Measurements from ENCODE around the gene SERPINE1. TPM values are rescaled to one million over a fixed set of nuclear protein-coding genes. Genes with fewer than 3 reads are reported as not detected.

The SERPINE1 gene
- total RNA-seq, 1 experiment from 2014 or later = 12.8 TPM

GRCh38 chr7:101154693-101155102 lies 27.8 kb downstream of the SERPINE1 start:
- intact Hi-C loops (cut with micrococcal nuclease) = no loop called here
- H3K4me3 ChIP-seq (replicated peaks in 1 of 2; ENCODE audit: low read depth in 1 of 2, low read length in 2 of 2) = peak overlapping the region; percentile 74 to 85
- H3K4me1 ChIP-seq (ENCODE audit: control insufficient read depth in 1 of 2, insufficient read depth in 2 of 2, low read length in 2 of 2) = peaks cover 32 to 49% of the 10 kb centered on the region in 2 experiments
- RAD21 ChIA-PET (ENCODE audit: low non-redundant PET in 1 of 2, low total read pairs in 2 of 2, uncharacterized antibody in 2 of 2, unreplicated experiment in 2 of 2) = no interaction called here
- H3K9me2 ChIP-seq (ENCODE audit: insufficient read depth) = no peaks in the 10 kb centered on the region
- no TSS peak for BruUV-seq (replicated peaks)
- ATAC-seq = peak; percentile 13
- TF ChIP-seq POLR2AphosphoS5 (IDR thresholded peaks at IDR 0.05; ENCODE audit: low read depth, low read length) = 0 out of 2 replicates have a peak, but pooled peaks have one; percentile 5
- TF ChIP-seq FOSL1 (IDR thresholded peaks at IDR 0.05; ENCODE audit: low read depth) = no peak
- peak; percentile 50 for TF ChIP-seq ZFX (IDR thresholded peaks at IDR 0.05)
- CTCF ChIA-PET = interaction anchor here (1.0 to 4.4 kb wide), 4 partner anchors 11 to 38 kb away, joined by 4 to 44 read pairs (median 22); no protein-coding TSS in a partner anchor
- POLR2A ChIA-PET = interaction anchor here (0.6 to 3.1 kb wide), 4 partner anchors 8 to 976 kb away, joined by 4 to 11 read pairs (median 7); partner anchors contain the start of gene VGF
- no peaks in the 10 kb centered on the region for H3K27me3 ChIP-seq (ENCODE audit: insufficient read depth, low read length)
- H3K4me2 ChIP-seq (ENCODE audit: low read length) = peak overlapping the region; percentile 98
- peaks cover 39% of the 10 kb centered on the region for H3K79me2 ChIP-seq (ENCODE audit: insufficient read depth, low read length)
- H3K36me3 ChIP-seq (ENCODE audit: control insufficient read depth in 1 of 2, insufficient read depth in 2 of 2, low read length in 2 of 2) = peaks cover 6 to 32% of the 10 kb centered on the region in 2 experiments; a peak in 3 of 4 replicates
- no peak overlapping the region for H2AFZ ChIP-seq (ENCODE audit: low read depth, low read length, poor library complexity, severe bottlenecking)
- H3K9me3 ChIP-seq (ENCODE audit: control insufficient read depth in 1 of 2, insufficient read depth in 1 of 2, low read depth in 1 of 2, low read length in 2 of 2) = no peaks in the 10 kb centered on the region
- peak overlapping the region; percentile 94 for H3K9ac ChIP-seq (ENCODE audit: low read length)
- H3K27ac ChIP-seq (ENCODE audit: low read depth, low read length) = peak overlapping the region; percentile 78
- no peak for DNase-seq (ENCODE audit: low read depth, low spot score)
- no peaks in the 10 kb centered on the region for H4K20me1 ChIP-seq (ENCODE audit: insufficient read depth)

DNA sequence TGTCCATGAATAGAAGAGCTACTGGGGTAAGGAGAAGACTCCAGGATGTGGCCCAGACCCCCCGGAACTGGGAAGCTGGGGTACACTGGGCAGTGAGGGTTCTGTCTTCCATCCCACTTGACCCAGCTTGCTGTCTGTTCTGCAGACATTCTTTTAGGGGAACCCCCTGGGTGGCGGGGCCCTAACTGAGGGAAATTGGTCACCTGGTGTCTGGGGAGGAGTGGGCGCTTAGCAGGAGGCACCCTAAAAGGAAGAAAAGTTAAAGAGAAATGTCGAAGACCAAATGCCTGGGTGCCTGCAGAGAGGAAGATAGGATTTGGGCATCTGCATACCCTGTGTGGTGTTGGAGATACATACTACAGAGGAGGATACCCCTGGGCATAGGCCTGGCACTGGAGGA lies 28.4 kb downstream of the SERPINE1 start:
- no TSS peak for BruUV-seq (replicated peaks)
- no peak for ATAC-seq
- peak overlapping the region; percentile 74 to 85 for H3K4me3 ChIP-seq (replicated peaks in 1 of 2; ENCODE audit: low read depth in 1 of 2, low read length in 2 of 2)
- TF ChIP-seq JUND (IDR thresholded peaks at IDR 0.05) (no peak), EGR1 (IDR thresholded peaks at IDR 0.05; ENCODE audit: low read depth) (no peak), YY1 (IDR thresholded peaks at IDR 0.05; ENCODE audit: extremely low read depth, insufficient replicate concordance, low read depth, low read length) (no peak), MAX (IDR thresholded peaks at IDR 0.05) (no peak), POLR2A (IDR thresholded peaks at IDR 0.05; ENCODE audit: borderline replicate concordance, extremely low read depth, insufficient read depth, insufficient read length) (no peak), ZFX (IDR thresholded peaks at IDR 0.05) (no peak), ZBTB33 (IDR thresholded peaks at IDR 0.05; ENCODE audit: extremely low read depth, insufficient replicate concordance, low read length) (no peak), FOSL1 (IDR thresholded peaks at IDR 0.05; ENCODE audit: low read depth) (no peak)
- no peaks in the 10 kb centered on the region for H3K27me3 ChIP-seq (ENCODE audit: insufficient read depth, low read length)
- peaks cover 38 to 55% of the 10 kb centered on the region in 2 experiments for H3K4me1 ChIP-seq (ENCODE audit: control insufficient read depth in 1 of 2, insufficient read depth in 2 of 2, low read length in 2 of 2)
- peaks cover 6 to 32% of the 10 kb centered on the region in 2 experiments; a peak in 3 of 4 replicates for H3K36me3 ChIP-seq (ENCODE audit: control insufficient read depth in 1 of 2, insufficient read depth in 2 of 2, low read length in 2 of 2)
- DNase-seq (ENCODE audit: low read depth, low spot score) = no peak
- H3K9me2 ChIP-seq (ENCODE audit: insufficient read depth) = no peaks in the 10 kb centered on the region
- intact Hi-C loops (cut with micrococcal nuclease) = no loop called here
- peak overlapping the region; percentile 98 for H3K4me2 ChIP-seq (ENCODE audit: low read length)
- peak overlapping the region; percentile 78 for H3K27ac ChIP-seq (ENCODE audit: low read depth, low read length)
- no peaks in the 10 kb centered on the region for H4K20me1 ChIP-seq (ENCODE audit: insufficient read depth)
- RAD21 ChIA-PET (ENCODE audit: low non-redundant PET in 1 of 2, low total read pairs in 2 of 2, uncharacterized antibody in 2 of 2, unreplicated experiment in 2 of 2) = no interaction called here
- H3K9ac ChIP-seq (ENCODE audit: low read length) = peak overlapping the region; percentile 94
- CTCF ChIA-PET = interaction anchor here (1.8 to 4.4 kb wide), 3 partner anchors 11 to 128 kb away, joined by 6 to 44 read pairs (median 7); no protein-coding TSS in a partner anchor
- POLR2A ChIA-PET = interaction anchor here (0.6 to 2.8 kb wide), 3 partner anchors 10 to 977 kb away, joined by 4 to 11 read pairs (median 5); partner anchors contain the start of gene VGF
- no peaks in the 10 kb centered on the region for H3K9me3 ChIP-seq (ENCODE audit: control insufficient read depth in 1 of 2, insufficient read depth in 1 of 2, low read depth in 1 of 2, low read length in 2 of 2)
- H3K79me2 ChIP-seq (ENCODE audit: insufficient read depth, low read length) = peaks cover 42% of the 10 kb centered on the region
- H2AFZ ChIP-seq (ENCODE audit: low read depth, low read length, poor library complexity, severe bottlenecking) = no peak overlapping the region
